ENCODE data around the gene EFCAB12. TPM values are rescaled to one million over a fixed set of nuclear protein-coding genes. Genes with fewer than 3 reads are reported as not detected.

EFCAB12 gene
- total and polyA plus RNA-seq, 9 donors: 0.53 to 8.4 (median 1.6) TPM

GRCh38 chr3:129421988-129422745, 6.3 kb downstream of the EFCAB12 start:
- H3K9me3 ChIP-seq: no peaks in the 10 kb centered on the region
- H3K27me3 ChIP-seq: no peaks in the 10 kb centered on the region
- TF ChIP-seq, protein P1, sequence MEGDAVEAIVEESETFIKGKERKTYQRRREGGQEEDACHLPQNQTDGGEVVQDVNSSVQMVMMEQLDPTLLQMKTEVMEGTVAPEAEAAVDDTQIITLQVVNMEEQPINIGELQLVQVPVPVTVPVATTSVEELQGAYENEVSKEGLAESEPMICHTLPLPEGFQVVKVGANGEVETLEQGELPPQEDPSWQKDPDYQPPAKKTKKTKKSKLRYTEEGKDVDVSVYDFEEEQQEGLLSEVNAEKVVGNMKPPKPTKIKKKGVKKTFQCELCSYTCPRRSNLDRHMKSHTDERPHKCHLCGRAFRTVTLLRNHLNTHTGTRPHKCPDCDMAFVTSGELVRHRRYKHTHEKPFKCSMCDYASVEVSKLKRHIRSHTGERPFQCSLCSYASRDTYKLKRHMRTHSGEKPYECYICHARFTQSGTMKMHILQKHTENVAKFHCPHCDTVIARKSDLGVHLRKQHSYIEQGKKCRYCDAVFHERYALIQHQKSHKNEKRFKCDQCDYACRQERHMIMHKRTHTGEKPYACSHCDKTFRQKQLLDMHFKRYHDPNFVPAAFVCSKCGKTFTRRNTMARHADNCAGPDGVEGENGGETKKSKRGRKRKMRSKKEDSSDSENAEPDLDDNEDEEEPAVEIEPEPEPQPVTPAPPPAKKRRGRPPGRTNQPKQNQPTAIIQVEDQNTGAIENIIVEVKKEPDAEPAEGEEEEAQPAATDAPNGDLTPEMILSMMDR (IDR thresholded peaks at IDR 0.05): no peak
- no peak for TF ChIP-seq POLR2A (IDR thresholded peaks at IDR 0.05)
- no peak for TF ChIP-seq EP300 (IDR thresholded peaks at IDR 0.05)
- intact Hi-C loops (cut with DNase I): no loop called here
- 76 to 81% (median 80%) methylated on average over 6 of the region's 6 CpGs for WGBS, 3 donors
- H3K4me1 ChIP-seq (ENCODE audit: insufficient read depth): peaks cover 6% of the 10 kb centered on the region
- no peaks in the 10 kb centered on the region for H3K36me3 ChIP-seq
- no peak overlapping the region for H3K27ac ChIP-seq
- no peak overlapping the region for H3K4me3 ChIP-seq
- DNase-seq: peak in 1 of 5 donors; percentile 12

DNA sequence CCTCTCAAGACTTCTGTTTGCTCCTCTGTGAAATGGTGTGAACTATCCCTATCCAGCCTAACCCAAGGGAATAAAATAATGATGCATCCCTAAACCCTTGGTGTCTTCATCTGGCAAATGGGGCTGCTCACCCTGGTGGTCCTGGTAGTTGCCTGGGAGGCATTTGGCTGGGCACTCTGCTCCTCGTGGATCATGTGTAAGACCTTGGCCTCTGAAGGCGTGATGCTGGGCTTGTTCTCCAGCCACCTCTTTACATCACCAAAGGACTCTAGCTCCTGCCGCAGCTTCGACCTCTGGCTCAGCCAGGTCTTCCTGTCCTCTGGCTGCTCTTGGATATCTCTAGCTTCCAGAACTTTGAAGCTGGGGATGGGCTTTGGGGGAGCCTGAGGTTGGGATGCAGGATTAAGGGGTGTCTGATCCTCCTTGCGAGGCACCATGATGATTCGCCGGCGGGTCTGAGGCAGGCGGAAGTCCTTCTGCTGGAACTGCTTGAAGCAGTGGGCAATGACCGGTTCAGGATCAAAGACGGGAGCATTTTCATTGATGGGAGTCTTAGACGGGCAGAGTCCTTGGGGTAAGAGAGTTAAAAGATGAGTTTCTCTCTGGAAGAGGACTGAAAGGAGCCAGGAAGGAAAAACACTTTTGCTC, 7.1 kb downstream of the EFCAB12 start:
- no peak for DNase-seq
- H3K4me3 ChIP-seq: no peak overlapping the region
- H3K9me3 ChIP-seq: no peaks in the 10 kb centered on the region
- H3K36me3 ChIP-seq: no peaks in the 10 kb centered on the region
- H3K4me1 ChIP-seq (ENCODE audit: insufficient read depth): peaks cover 6% of the 10 kb centered on the region
- WGBS, 3 donors: 91 to 95% (median 92%) methylated on average over 12 of the region's 12 CpGs
- intact Hi-C loops (cut with DNase I): no loop called here
- no peaks in the 10 kb centered on the region for H3K27me3 ChIP-seq
- no peak for TF ChIP-seq EP300 (IDR thresholded peaks at IDR 0.05)
- TF ChIP-seq POLR2A (IDR thresholded peaks at IDR 0.05): no peak
- TF ChIP-seq, protein P1 (IDR thresholded peaks at IDR 0.05): no peak
- H3K27ac ChIP-seq: no peak overlapping the region

DNA sequence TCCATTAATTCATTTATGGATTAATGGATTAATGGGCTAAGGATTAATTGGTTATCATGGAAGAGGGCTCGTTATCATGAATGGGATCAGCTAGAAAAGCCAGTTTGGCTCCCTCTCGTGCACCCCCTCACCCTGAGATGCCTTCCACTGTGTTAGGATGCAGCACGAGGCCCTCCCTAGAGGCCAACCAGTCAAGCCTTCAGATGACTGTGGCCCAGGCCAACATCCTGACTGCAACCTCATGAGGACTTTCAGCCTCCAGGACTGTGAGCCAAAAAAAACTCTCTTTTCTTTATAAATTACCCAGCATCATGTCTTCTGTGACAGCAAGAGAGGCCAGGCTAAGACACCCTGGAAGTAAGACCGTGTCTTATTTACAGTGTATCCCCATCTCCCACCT, 9.0 kb downstream of the EFCAB12 start:
- H3K9me3 ChIP-seq: no peaks in the 10 kb centered on the region
- H3K27me3 ChIP-seq: no peaks in the 10 kb centered on the region
- intact Hi-C loops (cut with DNase I): no loop called here
- H3K4me1 ChIP-seq (ENCODE audit: insufficient read depth): peaks cover 6% of the 10 kb centered on the region
- DNase-seq: no peak
- TF ChIP-seq POLR2A (IDR thresholded peaks at IDR 0.05) (no peak), EP300 (IDR thresholded peaks at IDR 0.05) (no peak)
- TF ChIP-seq, protein P1 (IDR thresholded peaks at IDR 0.05): no peak
- WGBS, 3 donors: 70 to 92% (median 80%) methylated on average over 4 of the region's 4 CpGs
- no peak overlapping the region for H3K4me3 ChIP-seq
- no peaks in the 10 kb centered on the region for H3K36me3 ChIP-seq
- no peak overlapping the region for H3K27ac ChIP-seq

GRCh38 chr3:129418041-129418973, 10.1 kb downstream of the EFCAB12 start:
- peak in 1 of 5 donors; percentile 40 for DNase-seq
- no peaks in the 10 kb centered on the region for H3K9me3 ChIP-seq
- TF ChIP-seq POLR2A (IDR thresholded peaks at IDR 0.05) (no peak), EP300 (IDR thresholded peaks at IDR 0.05) (no peak)
- TF ChIP-seq, protein P1 (IDR thresholded peaks at IDR 0.05): no peak
- intact Hi-C loops (cut with DNase I): no loop called here
- no peaks in the 10 kb centered on the region for H3K36me3 ChIP-seq
- peak overlapping the region; percentile 18 to 51 for H3K27ac ChIP-seq
- 79 to 88% (median 83%) methylated on average over 14 of the region's 14 CpGs for WGBS, 3 donors
- no peak overlapping the region for H3K4me3 ChIP-seq
- peaks cover 6% of the 10 kb centered on the region for H3K4me1 ChIP-seq (ENCODE audit: insufficient read depth)
- H3K27me3 ChIP-seq: no peaks in the 10 kb centered on the region
